HepG2 (cell line): ENCODE measurements around the gene NR2F6. TPM values are rescaled to one million over a fixed set of nuclear protein-coding genes. Genes with fewer than 3 reads are reported as not detected.

Experiments used
- CHD4 ChIP-seq: fragments of 200-600 bp; sonication (generic); IDR thresholded peaks from 2 replicates; pipeline ENCODE4 v1.7.0; 2017; ENCODE audit warnings: mild to moderate bottlenecking, low read length, borderline replicate concordance
- DNMT1 ChIP-seq: sonication (generic); formaldehyde crosslinking; IDR thresholded peaks from 2 replicates; pipeline ENCODE4 v1.5.1; 2020; ENCODE audit warnings: mild to moderate bottlenecking, missing genetic modification reagents
- HDAC6 ChIP-seq: fragments of 200-600 bp; sonication (generic); IDR thresholded peaks from 2 replicates; pipeline ENCODE4 v1.7.0; 2017; ENCODE audit warnings: mild to moderate bottlenecking, antibody characterized with exemption, low read length, low read depth
- HMGXB4 ChIP-seq, 2 experiments: sonication (generic) in 1 of 2; formaldehyde crosslinking in 1 of 2; IDR thresholded peaks; 2 replicates each; pipeline versions ENCODE4 v1.4.0 to v1.6.1; 2018 to 2020; ENCODE audit warnings: missing genetic modification reagents in 2 of 2, borderline replicate concordance in 1 of 2, low read depth in 1 of 2, mild to moderate bottlenecking in 1 of 2, missing biosample characterization in 1 of 2
- KDM1A ChIP-seq: IDR thresholded peaks from 2 replicates; pipeline ENCODE4 v1.6.1; 2016; ENCODE audit warnings: missing compliant biosample characterization
- MAX ChIP-seq: IDR thresholded peaks from 2 replicates; pipeline ENCODE4 v1.6.1; 2012; ENCODE audit warnings: inconsistent platforms
- MIER3 ChIP-seq: IDR thresholded peaks from 2 replicates; pipeline ENCODE4 v1.6.1; 2016; ENCODE audit warnings: missing compliant biosample characterization, borderline replicate concordance
- MIXL1 ChIP-seq: IDR thresholded peaks from 2 replicates; pipeline ENCODE4 v1.6.1; 2016
- NPAS2 ChIP-seq: sonication (generic); formaldehyde crosslinking; IDR thresholded peaks from 2 replicates; pipeline ENCODE4 v1.8.0; 2022; ENCODE audit warnings: mild to moderate bottlenecking, missing genetic modification reagents, borderline replicate concordance
- PRDM4 ChIP-seq: sonication (generic); formaldehyde crosslinking; IDR thresholded peaks from 2 replicates; pipeline ENCODE4 v1.9.0; 2021; ENCODE audit warnings: missing genetic modification reagents, borderline replicate concordance
- RFX3 ChIP-seq: IDR thresholded peaks from 2 replicates; pipeline ENCODE4 v1.6.1; 2016; ENCODE audit warnings: missing biosample characterization, missing genetic modification reagents
- SMAD3 ChIP-seq: sonication (generic); formaldehyde crosslinking; IDR thresholded peaks from 2 replicates; pipeline ENCODE4 v1.4.0; 2020; ENCODE audit warnings: missing genetic modification reagents
- TP53 ChIP-seq: sonication (generic); formaldehyde crosslinking; conservative IDR thresholded peaks from 2 replicates; pipeline ENCODE4 v1.4.0; 2020; ENCODE audit warnings: missing genetic modification reagents
- WIZ ChIP-seq: sonication (generic); formaldehyde crosslinking; IDR thresholded peaks from 2 replicates; pipeline ENCODE4 v1.5.1; 2020; ENCODE audit warnings: mild to moderate bottlenecking, missing genetic modification reagents
- XBP1 ChIP-seq: sonication (generic); formaldehyde crosslinking; IDR thresholded peaks from 2 replicates; pipeline ENCODE4 v1.5.0; 2020; ENCODE audit warnings: missing genetic modification reagents
- ZFP1 ChIP-seq: IDR thresholded peaks from 2 replicates; pipeline ENCODE4 v1.6.1; 2016
- ZNF256 ChIP-seq: sonication (generic); formaldehyde crosslinking; conservative IDR thresholded peaks from 2 replicates; pipeline ENCODE4 v1.4.0; 2020; ENCODE audit warnings: missing genetic modification reagents
- ZNF276 ChIP-seq: sonication (generic); formaldehyde crosslinking; IDR thresholded peaks from 2 replicates; pipeline ENCODE4 v1.4.0; 2020; ENCODE audit warnings: mild to moderate bottlenecking, low read depth, missing genetic modification reagents
- ZNF512B ChIP-seq: sonication (generic); formaldehyde crosslinking; IDR thresholded peaks from 2 replicates; pipeline ENCODE4 v1.5.1; 2020; ENCODE audit warnings: missing genetic modification reagents, mild to moderate bottlenecking, borderline replicate concordance
- ZNF775 ChIP-seq: sonication (generic); formaldehyde crosslinking; IDR thresholded peaks from 2 replicates; pipeline ENCODE4 v1.4.0; 2020; ENCODE audit warnings: missing genetic modification reagents, mild to moderate bottlenecking, moderate library complexity, borderline replicate concordance
- polyA plus RNA-seq, 8 experiments: library from polyadenylated mRNA; depleted of rRNA in 3 of 8; stranded (reverse) in 7 of 8; unstranded in 1 of 8; fragments of >200 nt; fragmentation: Illumina TruSeq in 4 of 8; extraction: Trizol in 4 of 8; gene quantifications; 2 replicates each; pipeline versions ENCODE4 v1.2.1 to v1.2.3, GENCODE V29; 2011 to 2016; ENCODE audit warnings: low read depth in 4 of 8, missing spikeins in 1 of 8, mixed read lengths in 1 of 8; ENCODE audit not compliant: insufficient read depth in 1 of 8
- total RNA-seq, 5 experiments: library from RNA; depleted of rRNA; stranded (reverse); fragments of >200 nt; fragmentation: Illumina TruSeq; extraction: Trizol; gene quantifications; 2 replicates each; pipeline ENCODE4 v1.2.3, GENCODE V29; 2016; ENCODE audit warnings: low read depth in 1 of 5

Gene NR2F6
- total and polyA plus RNA-seq, 2 of the 13 experiments (the other 11 are each of a cell fraction or from before 2014, with no cell fraction given): 30.9 to 72.4 TPM

- TF ChIP-seq ZNF512B (no peak), WIZ (CRISPR knock-in tag) (0 out of 2 replicates have a peak, but pooled peaks have one; percentile 45), NPAS2 (CRISPR knock-in tag) (0 out of 2 replicates have a peak, but pooled peaks have one; percentile 55), RFX3 (CRISPR knock-in tag) (no peak), HDAC6 (no peak), TP53 (CRISPR knock-in tag) (no peak; the same call in 1 of the 2 replicates), ZNF256 (no peak), PRDM4 (no peak), MAX (peak; percentile 93), MIXL1 (CRISPR knock-in tag) (no peak), ZFP1 (no peak), MIER3 (CRISPR knock-in tag) (peak; percentile 84; the same call in 1 of the 2 replicates), CHD4 (no peak), ZNF775 (no peak), KDM1A (no peak), DNMT1 (CRISPR knock-in tag) (0 out of 2 replicates have a peak, but pooled peaks have one; percentile 74), ZNF276 (peak; percentile 61; the same call in 1 of the 2 replicates), XBP1 (CRISPR knock-in tag) (no peak), HMGXB4 (CRISPR knock-in tag; IDR thresholded peaks at IDR 0.05; ENCODE audit: borderline replicate concordance in 1 of 2, low read depth in 1 of 2) (peak; percentile 57 to 62; a peak in 3 of 4 replicates), SMAD3 (no peak)
Measured at GRCh38 chr19:17226002-17226933, 19.5 kb downstream of the NR2F6 start, which contains the start of gene OCEL1 (continued).
